ENCODE measurements around the gene NDUFB1. TPM values are rescaled to one million over a fixed set of nuclear protein-coding genes. Genes with fewer than 3 reads are reported as not detected.

NDUFB1 gene
- total RNA-seq, 1 donor from 2014 or later: 103 TPM

- peak within 1 kb of the TSS; percentile 92 for H3K4me3 Mint-ChIP-seq
Observed at GRCh38 chr14:92106143-92106926, 15.2 kb downstream of the NDUFB1 start, which contains the start of gene ATXN3. Gene ATXN3 (minus strand): TSS chr14:92106582. CDS start chr14:92106552, 30 bp downstream.

GRCh38 chr14:92105893-92106142, 15.7 kb downstream of the NDUFB1 start:
- Mint-ChIP-seq H3K36me3 (no peaks in the 10 kb centered on the region), H3K4me3 (peak overlapping the region; percentile 92), H3K27me3 (ENCODE audit: low read depth) (peaks cover 3% of the 10 kb centered on the region), H3K4me1 (peaks cover 20% of the 10 kb centered on the region), H3K9me3 (no peaks in the 10 kb centered on the region), H3K27ac (peak overlapping the region; percentile 97)
- no peak for TF ChIP-seq CTCF (IDR thresholded peaks at IDR 0.05; ENCODE audit: unreplicated experiment)
- DNase-seq (ENCODE audit: low spot score in 2 of 2, unreplicated experiment in 2 of 2): peak in 1 of 2 experiments; percentile 49

More at GRCh38 chr14:92106143-92106926, 15.2 kb downstream of the NDUFB1 start, which contains the start of gene ATXN3:
- Mint-ChIP-seq H3K9me3 (no peaks in the 10 kb centered on the region), H3K27ac (peak within 1 kb of the TSS; percentile 97), H3K4me1 (peaks cover 20% of the 10 kb centered on the region), H3K36me3 (no peaks in the 10 kb centered on the region), H3K27me3 (ENCODE audit: low read depth) (peaks cover 3% of the 10 kb centered on the region)
- peak; percentile 90 to 97 for DNase-seq (ENCODE audit: low spot score in 2 of 2, unreplicated experiment in 2 of 2)
- no peak for TF ChIP-seq CTCF (IDR thresholded peaks at IDR 0.05; ENCODE audit: unreplicated experiment)

GRCh38 chr14:92105073-92105892, 16.2 kb downstream of the NDUFB1 start:
- no peak for DNase-seq (ENCODE audit: low spot score in 2 of 2, unreplicated experiment in 2 of 2)

GRCh38 chr14:92103363-92103989, 18.0 kb downstream of the NDUFB1 start:
- H3K4me1 Mint-ChIP-seq: peaks cover 15% of the 10 kb centered on the region
- H3K9me3 Mint-ChIP-seq: no peaks in the 10 kb centered on the region
- no peak for DNase-seq (ENCODE audit: low spot score in 2 of 2, unreplicated experiment in 2 of 2)
- no peak overlapping the region for H3K27ac Mint-ChIP-seq
- no peaks in the 10 kb centered on the region for H3K36me3 Mint-ChIP-seq
- no peak overlapping the region for H3K4me3 Mint-ChIP-seq
- TF ChIP-seq CTCF (IDR thresholded peaks at IDR 0.05; ENCODE audit: unreplicated experiment): no peak
- H3K27me3 Mint-ChIP-seq (ENCODE audit: low read depth): peaks cover 3% of the 10 kb centered on the region

More at GRCh38 chr14:92105073-92105892, 16.2 kb downstream of the NDUFB1 start:
- Mint-ChIP-seq H3K4me3 (peak overlapping the region; percentile 92), H3K4me1 (peaks cover 20% of the 10 kb centered on the region), H3K27me3 (ENCODE audit: low read depth) (peaks cover 3% of the 10 kb centered on the region), H3K27ac (peak overlapping the region; percentile 97), H3K36me3 (no peaks in the 10 kb centered on the region), H3K9me3 (no peaks in the 10 kb centered on the region)
- no peak for TF ChIP-seq CTCF (IDR thresholded peaks at IDR 0.05; ENCODE audit: unreplicated experiment)

GRCh38 chr14:92099802-92100201, 21.7 kb downstream of the NDUFB1 start:
- Mint-ChIP-seq H3K4me3 (no peak overlapping the region), H3K27ac (no peak overlapping the region), H3K36me3 (peaks cover 5% of the 10 kb centered on the region), H3K4me1 (peaks cover 2% of the 10 kb centered on the region), H3K9me3 (no peaks in the 10 kb centered on the region), H3K27me3 (ENCODE audit: low read depth) (no peaks in the 10 kb centered on the region)
- TF ChIP-seq CTCF (IDR thresholded peaks at IDR 0.05; ENCODE audit: unreplicated experiment): no peak
- DNase-seq (ENCODE audit: low spot score in 2 of 2, unreplicated experiment in 2 of 2): no peak

Data from mesothelial cell of epicardium (in vitro differentiated cells).